MCF 10A (cell line): ENCODE data around the gene STAG1. TPM values are rescaled to one million over a fixed set of nuclear protein-coding genes. Genes with fewer than 3 reads are reported as not detected.

Source experiments
- BruUV-seq: library from RNA; stranded (reverse); fragments of 400-500 nt; replicated peaks from 2 replicates; lab custom pipeline; 2021; lab: Mats Ljungman, UMichigan
- CTCF ChIA-PET: fragments of 300-600 bp; sonication (Branson Sonifier 250); formaldehyde crosslinking; extraction: SDS; loops from one replicate; lab custom pipeline; 2021; ENCODE audit warnings: antibody characterized with exemption, inconsistent platforms; lab: Yijun Ruan, JAX
- POLR2A ChIA-PET: fragments of 300-600, 350-650 bp; sonication (Branson Sonifier 250); formaldehyde crosslinking; extraction: SDS; loops from one replicate; lab custom pipeline; 2020; ENCODE audit warnings: antibody characterized with exemption, inconsistent platforms; lab: Yijun Ruan, JAX
- DNase-seq: peaks from one replicate; pipeline ENCODE4 v3.0.0-alpha.2; 2018; ENCODE audit not compliant: unreplicated experiment
- H3K27ac Mint-ChIP-seq: one replicate; pipeline ENCODE4 v1.8.0; 2022; ENCODE audit warnings: mild to moderate bottlenecking, low read depth, mixed read lengths; ENCODE audit not compliant: unreplicated experiment
- H3K27me3 Mint-ChIP-seq: one replicate; pipeline ENCODE4 v1.8.0; 2022; ENCODE audit warnings: mixed read lengths; ENCODE audit not compliant: insufficient read depth, unreplicated experiment
- H3K36me3 Mint-ChIP-seq: one replicate; pipeline ENCODE4 v1.8.0; 2022; ENCODE audit warnings: mild to moderate bottlenecking, moderate library complexity, mixed read lengths; ENCODE audit not compliant: insufficient read depth, unreplicated experiment
- H3K4me1 Mint-ChIP-seq: one replicate; pipeline ENCODE4 v1.8.0; 2022; ENCODE audit warnings: mixed read lengths; ENCODE audit not compliant: insufficient read depth, unreplicated experiment
- H3K4me3 Mint-ChIP-seq: one replicate; pipeline ENCODE4 v1.8.0; 2022; ENCODE audit warnings: mild to moderate bottlenecking, moderate library complexity, mixed read lengths; ENCODE audit not compliant: unreplicated experiment
- H3K9me3 Mint-ChIP-seq: one replicate; pipeline ENCODE4 v1.8.0; 2022; ENCODE audit warnings: mixed read lengths; ENCODE audit not compliant: unreplicated experiment
- CTCF ChIP-seq: fragments of 200-600 bp; IDR thresholded peaks from one replicate; pipeline ENCODE4 v1.8.0; 2022; ENCODE audit warnings: antibody characterized with exemption, mild to moderate bottlenecking; ENCODE audit not compliant: unreplicated experiment
- intact Hi-C: fragments of 100-400 bp; cut with micrococcal nuclease; formaldehyde crosslinking; loops from 2 replicates; pipeline ENCODE4 v1.14.1; 2022
- total RNA-seq: library from RNA; stranded (reverse); gene quantifications from 2 replicates; pipeline ENCODE4 v1.2.3, GENCODE V29; 2022

The STAG1 gene
- total RNA-seq, 1 experiment from 2014 or later, result 34.3 TPM

GRCh38 chr3:136414476-136414875 is 337.7 kb downstream of the STAG1 start:
- ChIA-PET CTCF (no interaction called here), POLR2A (no interaction called here)
- intact Hi-C loops, result no loop called here
- Mint-ChIP-seq H3K27me3 (no peaks in the 10 kb centered on the region), H3K4me1 (no peaks in the 10 kb centered on the region), H3K4me3 (no peak overlapping the region), H3K9me3 (no peaks in the 10 kb centered on the region), H3K27ac (no peak overlapping the region), H3K36me3 (peaks cover 35% of the 10 kb centered on the region)
- no TSS peak for BruUV-seq
- no peak for TF ChIP-seq CTCF
- DNase-seq, result no peak

- DNase-seq, result no peak
- no peaks in the 10 kb centered on the region for H3K4me1 Mint-ChIP-seq
- H3K27ac Mint-ChIP-seq, result no peak overlapping the region
- H3K4me3 Mint-ChIP-seq, result no peak overlapping the region
- ChIA-PET CTCF (no interaction called here), POLR2A (no interaction called here)
- no peaks in the 10 kb centered on the region for H3K9me3 Mint-ChIP-seq
- H3K27me3 Mint-ChIP-seq, result no peaks in the 10 kb centered on the region
- BruUV-seq, result no TSS peak
- peaks cover 28% of the 10 kb centered on the region for H3K36me3 Mint-ChIP-seq
- intact Hi-C loops, result no loop called here
- no peak for TF ChIP-seq CTCF
Measured at GRCh38 chr3:136412307-136412706, 339.9 kb downstream of the STAG1 start.

GRCh38 chr3:136409549-136409948 is 342.6 kb downstream of the STAG1 start:
- intact Hi-C loops, result no loop called here
- H3K4me1 Mint-ChIP-seq, result no peaks in the 10 kb centered on the region
- peaks cover 33% of the 10 kb centered on the region for H3K36me3 Mint-ChIP-seq
- no peak for DNase-seq
- BruUV-seq, result no TSS peak
- POLR2A ChIA-PET, result interaction anchor here (0.6 kb wide), 1 partner anchor 216 kb away, joined by 3 read pairs; no protein-coding TSS in a partner anchor
- no peak for TF ChIP-seq CTCF
- H3K9me3 Mint-ChIP-seq, result no peaks in the 10 kb centered on the region
- H3K27ac Mint-ChIP-seq, result no peak overlapping the region
- CTCF ChIA-PET, result interaction anchor here (0.7 to 1.5 kb wide), 3 partner anchors 18 to 343 kb away, joined by 4 to 6 read pairs (median 4); partner anchors contain the start of gene STAG1
- no peaks in the 10 kb centered on the region for H3K27me3 Mint-ChIP-seq
- H3K4me3 Mint-ChIP-seq, result no peak overlapping the region

GRCh38 chr3:136404056-136404455 is 348.1 kb downstream of the STAG1 start:
- ChIA-PET POLR2A (interaction anchor here (0.7 kb wide), 2 partner anchors 19 to 633 kb away, joined by 3 to 5 read pairs; no protein-coding TSS in a partner anchor), CTCF (interaction anchor here (0.9 to 3.3 kb wide), 2 partner anchors 12 to 348 kb away, joined by 3 to 19 read pairs; partner anchors contain the start of gene STAG1)
- H3K27me3 Mint-ChIP-seq, result no peaks in the 10 kb centered on the region
- no peak for DNase-seq
- no TSS peak for BruUV-seq
- intact Hi-C loops, result no loop called here
- no peaks in the 10 kb centered on the region for H3K4me1 Mint-ChIP-seq
- no peaks in the 10 kb centered on the region for H3K9me3 Mint-ChIP-seq
- no peak overlapping the region for H3K4me3 Mint-ChIP-seq
- TF ChIP-seq CTCF, result no peak
- H3K27ac Mint-ChIP-seq, result no peak overlapping the region
- peaks cover 22% of the 10 kb centered on the region for H3K36me3 Mint-ChIP-seq
